Stimulated activated CD8-positive, alpha-beta memory T cell treated with anti-CD3 and anti-CD28 coated beads, Interleukin-12 subunit alpha, Interleukin-12 subunit beta, amount 100 ng/mL, for 24 hours (primary cell): ENCODE results near the gene RASGEF1C.
"Not testable (repeated sequence)": the region's sequence is repeated elsewhere in the genome, so short reads cannot be mapped to it uniquely, and the experiment has no call there.

Experiments used
- DNase-seq: peaks from one replicate; pipeline ENCODE4 v3.0.0-alpha.2; 2020; ENCODE audit errors: extremely low read depth

RASGEF1C gene

GRCh38 chr5:180135967-180136629, 72.9 kb downstream of the RASGEF1C start:
- DNase-seq: no peak

GRCh38 chr5:180135128-180135955, 73.7 kb downstream of the RASGEF1C start:
- no peak for DNase-seq

DNA sequence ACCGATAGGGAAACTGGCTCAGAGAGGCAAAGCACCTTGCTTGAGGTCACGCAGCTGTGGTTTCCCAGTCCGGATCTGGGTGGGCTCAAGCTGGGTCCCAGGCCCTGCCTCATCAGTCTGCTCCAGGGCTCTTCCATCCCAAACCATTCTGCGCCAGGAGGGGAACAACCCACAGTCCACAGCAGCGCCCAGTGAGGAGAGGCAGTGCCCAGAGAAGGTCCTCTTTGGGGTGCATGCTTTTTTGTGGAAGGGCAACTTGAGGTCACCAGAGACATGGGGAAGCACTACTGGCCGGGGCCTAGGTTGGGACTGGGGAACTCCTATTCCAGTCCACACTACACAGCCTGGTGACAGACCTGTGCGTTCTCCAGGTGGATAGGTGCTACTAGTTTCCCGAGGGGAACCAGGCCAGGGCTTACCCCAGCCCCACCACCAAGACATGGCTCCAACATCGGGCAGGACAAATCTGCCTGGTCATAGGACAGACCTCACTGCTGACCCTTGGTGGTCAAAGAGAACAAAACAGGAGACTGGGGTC, 75.0 kb downstream of the RASGEF1C start:
- no peak for DNase-seq

GRCh38 chr5:180133551-180133950, 75.5 kb downstream of the RASGEF1C start:
- no peak for DNase-seq

DNA sequence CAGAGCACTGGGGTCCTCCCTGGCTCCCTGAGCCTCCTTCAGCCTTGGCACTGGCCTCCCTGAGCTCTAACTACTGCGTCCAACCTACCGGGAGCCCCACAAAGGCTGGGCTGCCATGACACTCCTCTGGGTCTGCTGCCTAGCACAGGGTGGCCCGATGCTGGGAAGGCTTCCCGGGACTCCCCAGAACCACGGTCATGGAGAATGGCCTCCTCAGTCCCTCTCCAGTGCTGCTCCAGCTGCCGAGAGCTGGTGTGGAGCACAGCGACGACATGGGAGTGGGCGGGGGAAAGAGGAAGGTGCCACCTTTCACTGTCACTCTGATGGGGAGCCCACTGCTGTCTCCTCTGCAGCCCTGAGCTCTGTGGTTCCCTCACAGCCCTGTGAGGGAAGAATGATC, 76.0 kb downstream of the RASGEF1C start:
- no peak for DNase-seq

DNA sequence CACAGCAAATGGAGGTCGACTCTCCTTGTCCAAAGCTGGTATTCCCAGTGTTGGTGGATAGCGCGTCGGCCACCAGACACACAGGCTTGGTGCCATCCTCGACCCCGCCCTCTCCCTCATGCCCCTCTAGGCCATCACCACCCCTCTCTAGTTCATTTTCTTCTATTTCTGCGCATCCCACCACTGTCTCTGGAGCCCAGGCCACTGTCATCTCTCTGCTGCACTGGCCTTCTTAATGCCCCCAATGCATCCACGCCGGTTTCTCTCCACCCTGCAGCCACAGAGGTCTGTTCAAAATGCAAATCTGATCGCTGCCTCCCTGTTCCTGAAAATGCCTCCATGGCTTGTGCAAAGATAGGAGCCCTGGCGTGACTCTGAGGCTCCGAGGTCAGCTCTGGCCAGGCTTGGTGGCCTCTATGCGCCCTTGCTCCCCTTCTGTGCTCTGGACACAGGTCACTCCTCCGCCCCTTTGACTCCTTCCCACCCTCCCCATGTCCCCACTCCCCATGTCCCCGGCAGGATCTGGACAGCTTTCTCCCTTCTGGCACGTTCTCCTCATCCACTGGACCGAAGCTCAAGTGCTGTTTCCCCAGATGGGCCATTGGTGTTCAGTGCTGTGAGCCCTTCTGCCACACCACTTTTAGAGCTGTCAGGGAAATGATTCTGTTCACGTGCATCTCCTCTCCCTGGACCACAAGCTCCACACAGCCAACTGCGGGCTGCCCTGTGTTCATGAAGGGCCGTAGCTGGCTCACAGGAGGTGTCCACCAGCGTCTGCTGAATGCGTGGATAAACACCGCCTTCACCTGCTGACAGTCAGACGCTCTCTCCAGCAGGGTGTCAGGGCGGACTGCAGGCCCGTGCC, 77.9 kb downstream of the RASGEF1C start:
- DNase-seq: no peak

DNA sequence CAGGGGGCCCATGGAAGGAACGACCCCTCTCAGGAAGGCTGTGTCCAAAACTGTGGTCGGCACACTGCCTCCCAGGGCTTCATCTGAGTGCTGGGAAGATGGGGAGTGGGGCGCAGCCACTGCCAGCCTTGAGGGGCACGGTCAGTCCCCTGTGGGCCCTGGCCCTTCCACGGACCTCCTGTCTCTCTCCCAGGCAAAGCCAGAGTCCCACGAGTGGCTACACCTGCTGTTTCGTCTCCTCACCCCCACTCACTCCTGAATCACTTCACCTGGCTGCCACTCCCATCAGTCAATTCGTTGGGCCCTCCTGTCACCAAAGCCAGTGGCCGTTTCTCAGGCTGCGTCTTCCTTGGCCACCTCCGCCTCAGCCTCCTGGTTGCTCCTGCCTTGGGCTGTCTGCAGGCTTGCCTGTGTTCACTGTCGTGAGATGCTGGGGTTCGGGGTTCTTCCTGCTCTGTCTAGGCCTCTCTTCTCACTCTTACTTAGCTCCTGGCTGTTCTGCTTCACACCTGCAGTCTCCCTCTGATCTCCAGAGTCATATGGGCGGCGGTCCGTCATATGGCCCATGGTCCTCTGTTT, 78.6 kb downstream of the RASGEF1C start:
- no peak for DNase-seq

DNA sequence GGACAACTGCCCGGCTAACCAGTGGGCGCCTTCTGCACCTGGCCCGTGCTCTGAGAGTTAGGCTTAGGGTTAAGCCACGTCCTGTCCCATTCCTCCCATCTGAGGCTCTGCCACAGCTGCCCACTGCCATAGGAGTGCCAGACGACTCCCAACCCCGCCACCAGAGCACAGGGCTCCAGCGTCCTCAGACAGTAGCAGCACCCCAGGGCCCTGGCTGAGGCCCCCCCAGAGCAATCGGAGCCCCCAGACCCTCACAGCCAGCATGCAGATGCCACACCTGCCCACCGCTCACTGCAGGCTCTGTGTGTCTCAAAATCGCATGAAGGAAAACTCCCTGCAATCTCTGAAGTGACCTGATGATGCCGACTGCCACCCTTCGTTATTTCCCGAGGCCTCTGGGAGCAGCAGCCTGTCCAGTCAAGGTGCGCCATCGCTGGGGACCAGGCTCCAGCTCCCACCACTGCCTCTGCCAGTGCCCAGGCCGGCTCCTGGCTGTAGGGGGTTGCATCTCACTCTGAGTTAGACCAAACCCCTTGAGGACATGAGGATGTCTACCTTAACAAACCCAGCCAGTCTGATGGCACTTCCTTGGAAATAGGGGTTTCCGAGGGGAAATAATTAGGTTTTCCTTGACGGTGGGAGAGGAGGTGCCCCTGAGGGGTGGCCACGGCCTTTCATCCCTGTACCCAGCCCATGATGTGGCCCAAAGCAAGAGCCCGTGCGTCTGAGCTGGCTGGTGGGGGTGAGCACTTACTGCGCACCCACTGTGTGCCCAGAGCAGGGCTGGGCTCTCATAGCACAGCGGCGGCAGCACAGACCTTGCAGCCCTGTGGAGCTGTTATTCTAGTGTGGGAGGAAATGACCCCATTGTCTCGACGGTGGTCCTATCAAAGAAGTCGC, 79.5 kb downstream of the RASGEF1C start:
- no peak for DNase-seq

GRCh38 chr5:180128671-180129261, 80.2 kb downstream of the RASGEF1C start:
- DNase-seq: no peak

DNA sequence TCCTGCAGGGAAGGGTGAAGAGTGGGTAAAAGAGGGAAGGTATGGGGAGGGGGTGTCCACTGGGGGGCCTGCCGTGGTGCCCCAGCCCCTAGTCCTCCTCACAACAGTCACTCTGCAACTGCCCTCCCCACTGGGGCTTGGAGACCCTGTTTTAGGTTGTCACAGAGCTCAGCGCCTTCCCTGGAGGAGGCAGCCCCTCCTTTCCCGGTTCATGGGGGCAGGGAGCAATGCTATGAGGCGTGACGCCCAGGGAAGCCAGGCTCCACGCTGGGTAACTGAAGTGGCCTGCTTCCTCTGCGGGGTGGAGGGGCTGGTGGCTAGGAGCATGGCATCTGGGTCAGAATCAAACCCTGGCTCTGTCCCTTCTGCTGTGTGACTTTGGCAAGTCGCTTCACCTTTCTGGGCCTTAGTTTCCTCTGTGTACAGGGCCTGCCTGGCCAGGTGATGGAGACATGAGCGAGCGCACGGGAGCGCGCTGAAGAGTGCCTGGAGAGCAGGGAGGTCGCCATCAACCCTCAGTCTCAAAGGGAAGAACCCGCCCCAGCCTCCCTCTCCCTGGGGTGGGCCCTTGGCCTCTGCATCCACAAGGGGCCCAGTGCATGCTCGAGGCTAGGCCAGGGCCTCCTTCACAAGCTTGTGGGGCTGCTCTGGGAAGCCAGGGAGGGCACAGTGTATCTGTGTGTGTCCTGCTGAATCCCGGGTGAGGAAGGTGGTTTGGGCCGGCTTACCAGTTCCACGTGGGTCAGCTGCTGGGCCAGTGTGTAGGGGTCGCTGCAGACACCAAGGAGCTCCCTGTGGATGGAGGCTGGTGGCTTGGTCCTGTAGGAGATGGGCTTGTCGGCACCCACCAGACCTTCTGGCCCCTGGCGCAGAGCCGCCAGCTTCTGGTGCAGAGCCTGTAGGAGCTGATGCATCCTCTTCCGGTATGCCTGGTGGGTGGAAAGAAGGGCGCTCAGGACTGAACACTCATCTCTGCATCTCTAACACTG, 81.0 kb downstream of the RASGEF1C start:
- DNase-seq: no peak

- DNase-seq: no peak
These were observed 82.0 kb downstream of the RASGEF1C start for GRCh38 chr5:180126716-180127681.

DNA sequence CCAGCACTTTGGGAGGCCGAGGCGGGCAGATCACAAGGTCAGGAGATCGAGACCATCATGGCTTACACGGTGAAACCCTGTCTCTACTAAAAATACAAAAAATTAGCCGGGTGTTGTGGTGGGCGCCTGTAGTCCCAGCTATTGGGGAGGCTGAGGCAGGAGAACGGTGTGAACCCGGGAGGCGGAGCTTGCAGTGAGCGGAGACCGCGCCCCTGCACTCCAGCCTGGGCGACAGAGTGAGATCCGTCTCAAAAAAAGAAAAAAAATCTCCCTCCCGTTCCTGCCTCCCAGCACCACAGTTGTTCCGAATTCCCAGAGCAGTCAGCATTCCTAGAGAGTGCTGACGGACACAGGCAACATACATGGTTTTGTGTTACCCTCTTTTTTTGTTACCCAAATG, 82.9 kb downstream of the RASGEF1C start:
- not testable (repeated sequence) for DNase-seq

DNA sequence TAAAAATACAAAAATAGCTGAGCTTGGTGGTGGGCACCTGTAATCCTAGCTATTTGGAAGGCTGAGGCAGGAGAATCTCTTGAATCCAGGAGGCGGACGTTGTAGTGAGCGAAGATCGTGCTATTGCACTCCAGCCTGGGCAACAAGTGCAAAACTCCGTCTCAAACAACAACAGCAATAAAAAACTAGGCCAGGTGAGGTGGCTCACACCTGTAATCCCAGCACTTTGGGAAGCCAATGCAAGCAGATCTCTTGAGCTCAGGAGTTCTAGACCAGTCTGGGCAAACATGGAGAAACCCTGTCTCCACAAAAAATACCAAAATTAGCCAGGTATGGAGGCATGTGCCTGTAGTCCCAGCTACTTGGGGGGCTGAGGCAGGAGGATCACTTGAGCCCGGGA, 84.3 kb downstream of the RASGEF1C start:
- not testable (repeated sequence) for DNase-seq

- DNase-seq: no peak
These were observed 86.1 kb downstream of the RASGEF1C start for GRCh38 chr5:180122875-180123274.

GRCh38 chr5:180121826-180122413, 87.1 kb downstream of the RASGEF1C start:
- no peak for DNase-seq

- DNase-seq: no peak
These were observed 88.5 kb downstream of the RASGEF1C start for GRCh38 chr5:180120237-180121101.

- DNase-seq: no peak
These were observed 89.1 kb downstream of the RASGEF1C start for GRCh38 chr5:180119903-180120236.
